GM18870 (cell line): ENCODE data around the gene SNX32.

Source experiments
- ATAC-seq: cut with Tn5 transposase; IDR thresholded peaks from one replicate; pipeline ENCODE4 v1.9.1; 2021; ENCODE audit warnings: moderate library complexity; ENCODE audit not compliant: unreplicated experiment

SNX32 gene

GRCh38 chr11:65833297-65834030 is at the start of gene SNX32:
SNX32 (plus strand) TSS chr11:65833963; CDS start chr11:65834066, 103 bp downstream.
- ATAC-seq: no peak

DNA sequence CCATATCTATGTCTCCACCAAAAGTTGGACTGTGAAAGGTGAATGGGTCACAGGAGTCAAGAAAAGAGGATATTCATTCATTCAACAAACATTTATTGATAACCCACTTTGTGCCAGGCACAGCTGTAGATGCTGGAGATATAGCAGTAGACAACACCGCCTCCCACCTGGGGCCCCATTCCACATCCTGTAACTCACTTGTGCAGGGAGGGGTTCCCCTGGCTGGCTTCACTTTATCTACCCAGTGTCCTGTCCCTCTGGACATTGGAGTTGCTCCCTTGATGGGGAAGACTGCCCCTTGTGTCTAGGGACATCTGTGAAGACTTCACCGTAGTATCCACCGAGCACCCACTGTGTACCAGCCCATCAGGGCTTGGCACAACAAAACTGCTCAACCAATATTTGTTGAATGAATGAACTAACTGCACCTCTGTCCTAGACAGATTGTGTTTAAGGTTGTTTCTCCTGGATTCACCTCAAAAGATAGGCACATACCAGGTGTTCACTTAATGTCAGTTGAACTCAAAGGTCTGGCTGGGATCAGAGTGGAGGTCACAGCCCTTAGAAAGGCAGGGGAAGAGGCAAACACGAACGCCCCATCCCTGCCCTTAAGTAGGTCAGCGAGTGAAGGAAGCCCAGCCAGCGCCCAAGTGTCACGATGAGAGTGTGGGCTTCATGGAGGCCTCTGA is 48.3 kb upstream of the SNX32 start:
- no peak for ATAC-seq

DNA sequence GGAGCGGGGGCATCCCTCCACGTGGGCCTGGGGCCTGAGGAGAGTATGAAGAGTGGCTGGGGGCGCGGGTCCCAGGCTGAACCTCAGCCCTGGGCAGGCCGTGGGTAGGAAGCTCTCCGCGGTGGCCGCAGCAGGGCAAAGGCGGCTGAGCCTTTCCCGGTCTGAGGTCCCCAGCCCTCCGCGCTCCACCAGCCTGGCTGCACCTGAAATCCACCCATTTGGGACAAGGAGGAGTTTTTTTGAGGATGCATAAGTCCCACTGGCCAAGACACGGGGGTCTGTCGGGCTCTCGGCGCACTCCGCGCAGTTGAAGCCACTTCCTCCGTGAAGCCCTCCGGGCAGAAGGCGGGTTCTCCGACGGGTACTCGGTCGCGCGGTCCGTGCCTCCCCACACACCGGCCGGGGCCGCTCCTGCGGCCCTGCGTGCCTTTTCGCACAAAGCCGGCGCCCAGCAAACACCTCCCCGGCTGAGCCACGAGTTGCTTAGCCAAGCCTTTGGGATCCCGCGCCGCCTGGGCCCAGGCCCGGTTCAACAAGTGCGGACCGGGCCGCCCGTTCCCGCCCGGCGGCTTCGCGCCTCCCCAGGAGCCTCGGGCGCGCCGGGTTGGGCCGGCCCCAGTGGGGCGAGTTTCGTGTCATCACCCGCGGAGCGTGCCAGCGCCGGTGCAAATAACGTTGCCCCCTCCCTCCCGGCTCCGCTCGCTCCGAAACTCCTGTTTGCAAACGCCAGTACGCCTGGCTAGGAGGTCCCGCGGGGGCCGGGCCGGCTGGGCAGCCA is 47.6 kb upstream of the SNX32 start:
- no peak for ATAC-seq

DNA sequence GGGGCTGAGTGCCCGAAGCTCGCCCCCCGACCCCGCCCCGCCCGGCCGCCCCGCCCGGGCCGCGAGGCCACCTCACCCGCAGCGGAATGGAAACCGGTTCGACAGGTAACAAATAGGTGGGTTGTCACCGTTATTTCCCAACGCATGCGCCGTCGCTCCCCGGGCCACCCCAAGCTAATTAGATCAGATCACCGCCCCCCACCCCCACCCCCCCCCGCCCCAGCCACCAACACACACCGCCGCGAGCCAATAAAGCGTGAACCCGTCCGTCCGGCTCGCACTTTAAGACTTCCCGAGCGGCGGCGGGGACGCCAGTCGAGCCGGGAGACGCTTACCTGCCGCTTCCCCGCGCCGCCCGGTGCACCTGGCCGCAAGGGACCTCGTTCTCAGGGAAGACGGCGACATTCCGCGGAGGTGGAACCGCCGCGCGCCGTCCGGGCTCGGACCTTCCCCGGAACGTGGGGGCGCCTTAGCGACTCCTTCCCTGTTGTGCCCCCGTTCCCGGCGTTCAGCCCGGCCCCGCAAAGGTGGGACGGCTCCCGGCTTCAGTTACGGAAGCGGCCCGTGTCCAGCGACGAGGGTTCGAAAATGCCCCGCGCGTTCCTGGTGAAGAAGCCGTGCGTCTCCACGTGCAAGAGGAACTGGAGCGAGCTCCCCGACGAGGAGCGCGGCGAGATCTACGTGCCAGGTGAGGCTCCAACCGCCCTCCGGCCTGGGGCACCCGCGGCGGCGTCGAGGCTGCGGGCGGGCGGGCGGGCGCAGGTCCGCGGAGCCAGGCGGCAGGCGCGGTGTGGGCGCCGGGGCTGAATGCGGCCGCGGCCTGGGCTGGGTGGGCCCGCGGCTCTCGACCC is 46.8 kb upstream of the SNX32 start, which contains the start of gene OVOL1:
Gene OVOL1, plus strand, starts transcription at position 278 of the 851 bp plus-strand sequence. Its CDS starts 311 bp downstream, at position 589.
- no peak for ATAC-seq

DNA sequence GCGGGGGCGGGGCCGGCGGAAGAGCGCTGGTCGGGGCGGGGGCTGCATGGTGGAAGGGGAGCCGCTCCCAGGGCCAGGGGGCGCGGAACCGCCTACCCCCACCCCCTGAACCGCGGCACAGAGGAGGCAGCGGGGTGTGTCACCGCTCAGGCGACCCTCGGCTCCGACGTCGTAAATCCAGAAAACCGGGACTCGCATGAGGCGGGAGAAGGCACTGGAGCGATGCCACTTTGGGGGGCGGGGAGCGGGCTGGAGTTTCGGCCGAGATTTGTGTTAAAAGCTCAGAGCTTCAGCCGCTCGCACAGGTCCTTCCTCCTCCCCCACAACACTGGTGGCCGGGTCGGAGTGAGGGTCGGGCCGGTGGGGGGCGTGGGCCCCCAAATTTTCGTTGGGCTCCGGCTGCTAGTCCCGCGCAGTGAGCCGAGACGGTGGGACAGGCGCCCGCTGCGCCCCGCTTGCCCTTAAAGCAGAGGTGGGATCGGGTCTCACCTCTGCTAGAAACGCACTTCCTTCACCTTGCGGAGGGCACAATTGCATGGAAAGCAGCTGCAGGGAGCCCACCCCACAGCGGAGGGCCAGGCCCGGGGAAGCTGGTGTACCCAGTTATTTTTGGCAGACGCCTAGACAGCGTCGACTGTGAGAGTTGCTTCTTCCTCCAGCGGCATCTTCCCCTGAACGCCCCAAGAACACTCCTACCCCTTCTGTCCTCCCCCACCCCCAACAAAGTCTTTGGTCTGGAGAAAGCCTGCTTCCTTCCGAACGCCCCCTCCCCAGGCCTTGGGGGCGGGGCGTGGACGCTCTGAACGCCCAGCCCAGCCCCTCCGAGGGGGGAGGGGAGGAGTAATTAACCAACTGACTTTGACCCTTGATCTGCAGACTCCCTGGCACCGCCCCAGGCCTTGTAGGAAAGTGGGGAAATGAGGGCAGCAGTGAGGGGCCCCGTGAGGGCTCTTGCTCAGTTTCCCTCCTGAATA is 45.8 kb upstream of the SNX32 start:
- no peak for ATAC-seq

DNA sequence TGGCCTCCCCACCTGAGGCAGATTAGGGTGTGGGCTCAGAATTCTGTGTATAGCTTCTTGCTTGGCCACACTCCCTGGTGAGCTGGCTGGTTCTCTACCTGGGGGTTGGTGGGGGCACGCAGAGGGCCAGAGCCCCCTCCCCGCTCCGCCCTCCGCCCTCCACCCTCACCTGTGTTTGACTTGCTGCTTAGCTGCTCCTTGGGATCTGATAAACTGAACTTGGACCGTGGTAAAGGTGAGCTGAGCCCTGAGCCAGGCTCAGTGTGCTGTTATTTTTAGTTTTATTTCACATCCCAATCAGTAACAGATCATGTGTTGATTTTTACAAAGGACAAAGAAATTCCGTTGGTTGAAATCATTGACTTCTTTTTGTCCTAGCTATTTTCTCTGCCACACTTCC is 44.9 kb upstream of the SNX32 start:
- ATAC-seq: no peak

DNA sequence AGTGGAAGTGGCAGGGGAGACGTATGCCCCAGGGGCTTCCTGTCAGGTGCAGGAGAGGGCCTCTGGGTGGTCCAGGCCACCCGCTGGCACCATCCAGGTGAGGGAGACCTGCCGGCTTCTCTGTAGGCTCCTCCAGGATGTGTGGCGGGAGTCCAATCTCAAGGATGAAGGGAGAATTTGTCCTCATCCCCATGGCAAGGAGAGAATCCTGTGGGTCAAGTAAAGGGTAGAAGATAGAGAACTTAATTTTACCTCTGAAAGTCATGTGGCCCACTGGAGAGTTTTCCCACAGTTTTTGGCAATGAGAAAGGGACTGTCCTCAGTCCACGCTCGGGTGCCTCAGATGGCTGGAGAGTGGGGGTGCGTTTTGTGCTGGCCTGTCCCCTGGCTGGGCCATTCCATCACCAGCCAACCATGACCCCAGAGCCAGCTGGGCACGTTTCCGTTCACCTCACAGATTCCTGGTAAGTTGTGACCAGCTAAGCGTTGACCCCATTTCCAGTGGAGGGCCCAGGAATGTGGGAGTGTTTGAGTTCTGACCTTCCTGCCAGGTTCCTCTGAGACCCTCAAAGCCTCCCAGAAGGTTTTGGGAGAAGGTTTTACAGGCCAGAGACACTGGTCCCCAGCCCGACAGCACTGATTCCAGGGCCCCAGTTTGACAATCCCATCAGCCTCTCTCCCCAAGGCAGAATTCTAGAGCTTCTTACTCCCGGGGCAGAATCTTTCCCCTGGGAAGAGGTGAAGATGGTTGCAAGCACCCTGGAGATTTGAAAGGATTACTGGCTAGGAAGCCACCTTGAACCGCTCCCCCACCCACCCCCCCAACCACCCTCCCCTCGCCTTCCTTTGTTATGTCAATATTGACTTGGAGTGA is 44.3 kb upstream of the SNX32 start:
- ATAC-seq: no peak

- ATAC-seq: no peak
Measured at GRCh38 chr11:65790104-65790901, 43.5 kb upstream of the SNX32 start.

DNA sequence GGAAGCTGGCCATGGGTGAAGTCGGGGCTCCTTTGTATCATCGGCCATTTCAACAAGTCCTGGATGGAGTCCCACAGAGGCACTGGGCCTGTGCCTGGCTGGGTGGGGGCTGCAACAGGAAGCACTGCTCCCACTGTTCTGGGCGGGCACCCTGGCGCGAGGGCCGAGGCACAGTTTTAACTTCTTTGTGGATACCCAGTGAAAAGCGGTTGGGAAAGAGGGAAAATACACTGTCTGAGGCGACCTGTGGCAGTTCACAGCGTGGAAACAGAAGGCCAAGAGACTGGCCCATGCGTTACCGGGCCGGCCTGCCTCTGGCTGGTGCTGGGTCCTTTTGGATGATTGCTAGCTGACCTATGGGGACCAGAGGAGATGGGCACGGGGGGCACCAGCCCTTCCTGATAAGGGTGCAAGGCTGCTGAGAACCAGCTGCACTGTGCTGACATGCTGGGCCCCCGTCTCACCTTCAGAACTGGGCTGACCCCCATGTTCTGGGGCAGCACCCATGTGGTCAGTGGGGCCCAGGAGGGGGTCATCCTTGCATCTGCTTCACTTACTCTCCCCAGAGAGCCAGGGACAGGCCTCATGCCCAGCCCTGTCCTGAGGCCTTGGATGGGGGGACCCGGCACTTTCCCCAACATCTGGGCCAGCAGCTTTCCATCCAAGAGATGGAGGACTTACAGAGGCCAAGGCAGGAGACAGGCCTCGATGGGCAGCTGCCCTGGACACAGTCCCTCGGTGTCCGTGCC is 42.7 kb upstream of the SNX32 start:
- no peak for ATAC-seq

GRCh38 chr11:65791719-65792213 is 42.0 kb upstream of the SNX32 start:
- no peak for ATAC-seq

GRCh38 chr11:65792456-65792855 is 41.3 kb upstream of the SNX32 start:
- ATAC-seq: no peak

DNA sequence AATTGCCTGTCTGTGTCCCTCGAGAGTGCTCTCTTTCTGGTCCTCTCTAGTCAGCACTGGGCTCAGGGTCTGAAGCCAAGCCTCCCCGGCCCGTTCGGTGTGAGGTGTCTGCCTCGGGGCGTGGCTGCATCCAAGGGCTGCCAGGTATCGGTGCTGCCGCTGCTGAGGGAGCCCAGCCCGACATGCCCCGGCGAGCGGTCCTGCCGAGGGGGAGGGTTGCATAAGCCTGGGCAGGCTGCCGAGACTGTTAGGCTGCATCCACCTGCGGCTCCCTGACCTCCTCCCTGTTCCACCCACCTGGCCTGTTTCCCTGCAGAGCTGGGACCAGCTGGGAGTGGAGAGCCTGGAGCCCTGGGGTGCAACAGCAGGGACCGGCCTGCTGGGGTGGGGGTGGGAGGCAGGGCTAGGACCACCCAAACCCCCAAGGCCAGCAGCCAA is 40.6 kb upstream of the SNX32 start:
- ATAC-seq: no peak

- no peak for ATAC-seq
Measured at GRCh38 chr11:65793625-65794400, 40.0 kb upstream of the SNX32 start.

- ATAC-seq: no peak
Measured at GRCh38 chr11:65794570-65795510, 38.9 kb upstream of the SNX32 start.
